Brain microvascular endothelial cell (primary cell): ENCODE measurements around the gene DCDC2.

ENCODE experiments used
- DNase-seq: peaks from one replicate; pipeline ENCODE4 v3.0.0-alpha.2; 2020
- H3K27ac ChIP-seq: fragments of 250-450 bp; sonication (Bioruptor Pico); 2 replicates; pipeline ENCODE4 v1.5.1; 2020; ENCODE audit warnings: mild to moderate bottlenecking, moderate library complexity
- H3K27me3 ChIP-seq: fragments of 250-450 bp; sonication (Bioruptor Pico); replicated peaks from 2 replicates; pipeline ENCODE4 v1.5.1; 2020; ENCODE audit warnings: mild to moderate bottlenecking
- H3K36me3 ChIP-seq: fragments of 250-450 bp; sonication (Bioruptor Pico); replicated peaks from 2 replicates; pipeline ENCODE4 v1.5.1; 2020; ENCODE audit warnings: mild to moderate bottlenecking
- H3K4me3 ChIP-seq: 2 replicates; pipeline ENCODE4 v1.5.1; 2011; ENCODE audit warnings: low read depth, mild to moderate bottlenecking, control low read depth, low read length, moderate library complexity
- CTCF ChIP-seq: IDR thresholded peaks from 2 replicates; pipeline ENCODE4 v1.5.1; 2011; ENCODE audit warnings: low read depth, mild to moderate bottlenecking, moderate library complexity, low read length, control low read depth, inconsistent platforms; ENCODE audit errors: missing control alignments
- in situ Hi-C: cut with HindIII; loops from 2 replicates; pipeline ENCODE4 v1.10.0; 2017; ENCODE audit warnings: low sequenced_read_pairs, low pct_ligation_motif_present

The DCDC2 gene

GRCh38 chr6:24131751-24132150, 226.1 kb downstream of the DCDC2 start:
- H3K4me3 ChIP-seq, result no peak overlapping the region
- no peak for DNase-seq
- H3K27ac ChIP-seq, result no peak overlapping the region
- no peaks in the 10 kb centered on the region for H3K27me3 ChIP-seq
- in situ Hi-C loops, result no loop called here
- no peak for TF ChIP-seq CTCF
- no peaks in the 10 kb centered on the region for H3K36me3 ChIP-seq

GRCh38 chr6:24127316-24127715, 230.5 kb downstream of the DCDC2 start:
- Histone ChIP-seq H3K36me3 (no peaks in the 10 kb centered on the region), H3K27ac (no peak overlapping the region), H3K27me3 (no peaks in the 10 kb centered on the region), H3K4me3 (no peak overlapping the region)
- no peak for DNase-seq
- no peak for TF ChIP-seq CTCF
- in situ Hi-C loops, result no loop called here

- Histone ChIP-seq H3K27me3 (no peaks in the 10 kb centered on the region), H3K27ac (no peak overlapping the region), H3K36me3 (no peaks in the 10 kb centered on the region), H3K4me3 (no peak overlapping the region)
- DNase-seq, result peak; percentile 67
- TF ChIP-seq CTCF, result no peak
- in situ Hi-C loops, result no loop called here
Observed at GRCh38 chr6:24126586-24127192, 231.2 kb downstream of the DCDC2 start.

- Histone ChIP-seq H3K27me3 (no peaks in the 10 kb centered on the region), H3K27ac (no peak within 1 kb of the TSS), H3K36me3 (no peaks in the 10 kb centered on the region), H3K4me3 (no peak within 1 kb of the TSS)
- TF ChIP-seq CTCF, result no peak
- in situ Hi-C loops, result no loop called here
- no peak for DNase-seq
Observed at GRCh38 chr6:24125980-24126379, 231.9 kb downstream of the DCDC2 start, which contains the start of gene NRSN1. Gene NRSN1 (plus strand): TSS chr6:24126215. CDS start chr6:24134328, 8,113 bp downstream.

GRCh38 chr6:24122139-24122538, 235.7 kb downstream of the DCDC2 start:
- Histone ChIP-seq H3K36me3 (no peaks in the 10 kb centered on the region), H3K27ac (no peak overlapping the region), H3K27me3 (no peaks in the 10 kb centered on the region), H3K4me3 (no peak overlapping the region)
- no peak for TF ChIP-seq CTCF
- DNase-seq, result no peak
- in situ Hi-C loops, result no loop called here
